SU-DHL-6 (cell line): ENCODE measurements around the gene THSD7B.

Source experiments
- EZH2phosphoT487 ChIP-seq: fragments of 200-600 bp; sonication (generic), shearing (Covaris generic); conservative IDR thresholded peaks from 2 replicates; pipeline ENCODE4 v1.6.1; 2018; ENCODE audit warnings: mild to moderate bottlenecking, antibody characterized with exemption, low read length, moderate library complexity, mixed read lengths
- TF ChIP-seq, protein P1 (sequence below): fragments of 200-600 bp; sonication (generic); IDR thresholded peaks from one replicate; pipeline ENCODE4 v1.5.1; 2017; ENCODE audit warnings: antibody characterized with exemption, mild to moderate bottlenecking, low read length, moderate library complexity; ENCODE audit not compliant: insufficient read depth, poor library complexity, severe bottlenecking

- TF ChIP-seq, protein P1, sequence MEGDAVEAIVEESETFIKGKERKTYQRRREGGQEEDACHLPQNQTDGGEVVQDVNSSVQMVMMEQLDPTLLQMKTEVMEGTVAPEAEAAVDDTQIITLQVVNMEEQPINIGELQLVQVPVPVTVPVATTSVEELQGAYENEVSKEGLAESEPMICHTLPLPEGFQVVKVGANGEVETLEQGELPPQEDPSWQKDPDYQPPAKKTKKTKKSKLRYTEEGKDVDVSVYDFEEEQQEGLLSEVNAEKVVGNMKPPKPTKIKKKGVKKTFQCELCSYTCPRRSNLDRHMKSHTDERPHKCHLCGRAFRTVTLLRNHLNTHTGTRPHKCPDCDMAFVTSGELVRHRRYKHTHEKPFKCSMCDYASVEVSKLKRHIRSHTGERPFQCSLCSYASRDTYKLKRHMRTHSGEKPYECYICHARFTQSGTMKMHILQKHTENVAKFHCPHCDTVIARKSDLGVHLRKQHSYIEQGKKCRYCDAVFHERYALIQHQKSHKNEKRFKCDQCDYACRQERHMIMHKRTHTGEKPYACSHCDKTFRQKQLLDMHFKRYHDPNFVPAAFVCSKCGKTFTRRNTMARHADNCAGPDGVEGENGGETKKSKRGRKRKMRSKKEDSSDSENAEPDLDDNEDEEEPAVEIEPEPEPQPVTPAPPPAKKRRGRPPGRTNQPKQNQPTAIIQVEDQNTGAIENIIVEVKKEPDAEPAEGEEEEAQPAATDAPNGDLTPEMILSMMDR = no peak
- TF ChIP-seq EZH2phosphoT487 = no peak
These were observed 441.7 kb downstream of the THSD7B start for GRCh38 chr2:137207030-137207429.
